GM08714 (cell line): ENCODE measurements around the gene GP1BB.

Source experiments
- H3K4me3 ChIP-seq: fragments of 200-500 bp; sonication (Bioruptor generic); 2 replicates; pipeline ENCODE4 v1.5.1; 2014; ENCODE audit warnings: mild to moderate bottlenecking, low read length, inconsistent platforms
- ZNF274 ChIP-seq: IDR thresholded peaks from 2 replicates; pipeline ENCODE4 v1.6.1; 2012; ENCODE audit warnings: mild to moderate bottlenecking, low read depth, low read length

The GP1BB gene

DNA sequence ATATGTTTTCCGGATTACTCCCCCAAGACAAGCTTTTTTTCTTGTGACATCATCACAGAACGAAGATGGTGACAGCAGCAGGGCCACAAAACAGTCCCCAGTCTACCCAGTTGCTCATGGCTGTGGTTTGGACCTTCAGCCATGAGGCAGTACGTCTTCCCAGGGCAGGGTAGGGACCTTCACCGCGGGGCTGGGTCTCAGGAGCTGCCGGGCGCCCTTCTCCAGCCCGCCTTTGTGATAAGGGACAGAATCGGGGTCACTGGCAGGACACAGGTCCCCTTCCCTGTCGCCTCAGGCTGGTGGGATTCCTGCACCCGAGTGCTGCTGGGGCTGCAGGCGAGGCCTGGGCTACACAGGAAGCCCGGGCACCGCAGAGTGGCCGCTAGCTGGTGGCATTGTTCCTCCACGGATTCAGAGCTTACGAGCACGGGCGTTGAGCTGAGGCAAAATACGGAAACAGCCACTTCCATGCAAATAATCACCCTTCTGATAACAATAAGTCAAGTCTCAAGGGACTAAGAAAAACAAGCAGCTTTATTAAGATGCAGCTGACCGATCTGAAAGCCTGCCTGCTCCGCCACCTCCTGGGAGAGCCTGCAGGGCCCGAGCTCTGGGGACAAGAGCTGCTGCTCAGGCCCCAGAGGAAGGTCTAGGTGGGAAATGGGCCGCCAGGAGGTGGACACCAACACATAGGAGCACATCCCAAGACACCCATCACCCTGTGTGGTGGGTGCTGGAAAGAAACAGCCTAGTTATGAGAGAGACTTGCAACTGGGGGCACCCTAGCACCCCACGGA is 49.5 kb downstream of the GP1BB start:
- TF ChIP-seq ZNF274, result no peak
- no peak overlapping the region for H3K4me3 ChIP-seq

- no peak overlapping the region for H3K4me3 ChIP-seq
- TF ChIP-seq ZNF274, result no peak
Measured at GRCh38 chr22:19773470-19774040, 50.2 kb downstream of the GP1BB start.
